A204.1 (cell line): Measurements from ENCODE around the gene KLRF1.
A peak's percentile ranks its signal among the peaks of the same experiment; 100 is the strongest.

Source experiments
- FAIRE-seq: peaks from 2 replicates; lab custom pipeline; 2012; peaks lifted over from hg19 to GRCh38; lab: Jason Lieb, UNC

The KLRF1 gene

DNA sequence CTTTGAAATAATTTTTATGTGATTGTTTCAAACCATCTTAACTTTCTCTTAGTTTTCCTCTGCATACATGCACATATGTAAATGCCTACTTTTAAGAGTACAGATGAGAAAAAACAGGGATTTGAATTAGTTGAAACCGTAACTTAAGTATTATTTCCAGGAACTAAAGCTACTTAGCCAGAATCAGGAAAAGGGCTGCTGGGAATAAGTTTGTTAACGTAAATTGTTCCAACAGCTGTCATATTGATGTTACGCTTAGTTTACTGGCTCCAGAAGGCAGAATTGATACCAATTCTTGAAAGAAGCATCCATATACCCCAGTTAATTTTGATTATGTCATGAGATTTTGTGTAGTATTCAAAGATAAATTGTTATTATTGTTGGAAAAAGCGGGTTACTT lies 17.9 kb upstream of the KLRF1 start:
- no peak for FAIRE-seq

DNA sequence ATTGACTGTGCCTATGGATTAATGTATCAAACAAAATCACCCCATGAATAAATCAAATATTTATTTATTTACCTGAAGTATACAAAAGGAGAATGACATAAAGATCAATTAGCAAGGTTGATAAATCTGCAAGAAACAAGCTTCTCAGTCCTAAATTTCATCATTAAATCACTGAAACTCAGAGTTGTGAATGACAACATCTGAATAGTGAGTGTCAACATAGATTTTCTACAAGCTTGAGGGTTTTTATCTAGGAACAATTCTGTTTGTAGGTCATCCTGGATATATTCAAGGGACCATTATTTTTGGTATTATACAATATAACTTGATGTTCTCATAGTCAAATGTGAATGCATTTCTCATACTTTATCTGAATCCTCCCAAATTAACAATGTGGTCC lies 17.4 kb upstream of the KLRF1 start:
- no peak for FAIRE-seq

DNA sequence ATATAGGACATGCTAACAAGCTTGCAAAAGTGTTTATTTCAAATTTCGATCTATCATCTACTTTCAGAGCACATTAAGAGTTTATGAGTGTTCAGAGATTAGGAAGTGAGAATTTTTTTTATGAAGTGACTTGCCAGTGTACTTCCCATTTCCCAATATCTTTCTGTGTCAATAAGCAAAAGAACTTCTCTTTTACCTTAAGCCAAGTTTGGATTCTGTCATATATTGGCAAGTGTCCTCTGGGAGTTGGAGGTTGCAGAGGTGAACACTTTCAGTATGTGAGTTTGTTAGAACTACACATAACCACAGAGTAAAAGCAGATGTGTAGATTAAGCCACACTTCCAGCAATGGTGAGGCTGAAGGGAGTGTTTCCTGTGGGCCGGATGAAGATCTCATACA lies 16.6 kb upstream of the KLRF1 start:
- FAIRE-seq, result no peak

DNA sequence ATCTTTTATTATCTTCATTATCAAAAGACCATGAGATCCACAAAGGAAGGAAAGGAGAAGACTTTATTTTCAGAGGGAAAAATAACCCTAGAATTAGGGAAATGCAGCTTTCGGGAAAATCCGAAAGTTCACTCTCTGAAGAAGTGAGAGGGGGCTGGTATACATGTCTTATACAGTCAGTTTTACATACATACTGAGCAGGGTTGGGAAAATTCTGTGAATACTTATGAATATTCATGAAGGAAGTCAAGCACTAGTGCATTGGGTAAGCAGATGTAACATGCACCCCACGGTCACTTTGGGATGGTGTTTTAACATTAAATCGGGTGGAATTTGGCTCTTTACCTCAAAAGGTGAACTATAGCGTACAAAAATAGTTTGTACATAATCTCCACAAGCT lies 15.7 kb upstream of the KLRF1 start:
- no peak for FAIRE-seq

DNA sequence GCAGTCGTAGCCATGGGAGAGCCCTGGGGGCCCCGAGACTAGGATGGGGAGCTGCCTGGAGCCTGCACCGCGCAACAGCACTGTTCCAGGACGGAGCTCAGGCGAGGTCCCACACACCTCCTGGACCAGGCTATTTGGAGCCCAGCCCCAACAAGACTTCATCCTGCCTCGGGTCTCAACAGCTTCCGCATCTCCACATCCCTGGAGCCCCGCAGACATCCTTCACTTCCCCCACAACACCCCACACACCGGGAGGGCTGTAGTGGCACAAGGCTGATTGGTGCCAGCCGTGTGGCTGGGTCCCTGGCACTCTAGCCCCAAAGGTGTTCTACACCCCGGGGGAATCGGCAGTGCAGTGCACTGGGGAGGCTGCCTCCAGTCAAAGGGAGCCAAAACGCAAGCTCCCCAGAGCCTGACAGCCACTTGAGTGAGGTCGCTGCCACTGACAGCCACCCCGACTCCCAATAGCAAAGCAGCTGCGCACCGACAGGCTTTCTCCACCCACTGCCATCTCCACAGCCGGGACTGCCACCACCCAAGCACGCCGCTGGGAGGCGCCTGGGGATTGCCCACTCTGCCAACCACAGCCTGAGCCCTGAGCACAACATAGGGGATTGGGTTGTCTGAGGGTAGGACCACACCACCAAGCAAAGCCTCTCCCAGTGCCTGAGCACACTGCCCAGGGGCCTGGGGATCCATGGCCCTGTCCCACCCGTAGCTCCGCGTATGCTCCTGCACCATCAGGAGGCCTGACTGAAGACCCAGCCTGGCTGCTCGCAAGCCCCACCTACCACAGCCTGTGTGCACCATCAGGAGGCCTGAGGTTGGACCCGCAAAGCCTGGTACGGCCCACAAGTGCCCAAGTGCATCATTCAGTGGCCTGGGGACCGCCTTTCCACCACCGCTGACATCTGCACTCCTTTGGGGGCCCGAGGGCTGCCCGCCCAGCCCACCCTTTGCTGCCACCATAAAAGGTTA lies 13.2 kb upstream of the KLRF1 start:
- no peak for FAIRE-seq

DNA sequence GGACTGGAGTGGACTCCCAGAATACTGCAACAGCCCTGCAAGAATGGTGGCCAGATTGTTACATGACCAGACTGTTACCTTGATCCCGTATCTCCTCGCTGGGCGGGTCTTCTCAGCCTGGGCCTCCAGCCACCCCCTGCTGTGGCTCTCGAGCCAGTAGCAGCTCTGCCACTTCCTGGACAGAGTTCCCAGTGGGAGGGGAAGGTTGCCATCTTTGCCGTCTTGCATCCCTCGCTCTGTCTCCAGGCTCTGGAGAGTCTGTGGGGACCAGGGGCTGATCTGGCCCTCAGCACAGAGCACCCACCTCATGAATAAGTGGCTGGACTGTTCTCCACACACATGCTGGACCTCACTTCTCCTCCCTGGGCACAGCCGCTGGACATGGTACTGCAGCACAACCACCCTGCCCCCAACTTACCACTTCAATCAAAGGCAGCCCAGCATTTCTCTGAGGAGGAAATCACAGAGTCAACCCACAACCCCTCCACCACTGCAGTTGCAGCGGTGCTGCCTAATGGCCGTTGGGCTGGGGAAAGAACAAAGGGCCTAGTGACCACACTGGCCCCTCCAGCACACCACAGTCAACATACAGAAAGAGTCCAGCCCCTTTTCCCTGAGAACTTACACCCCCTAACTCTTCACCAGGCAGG lies 6.9 kb upstream of the KLRF1 start:
- no peak for FAIRE-seq

DNA sequence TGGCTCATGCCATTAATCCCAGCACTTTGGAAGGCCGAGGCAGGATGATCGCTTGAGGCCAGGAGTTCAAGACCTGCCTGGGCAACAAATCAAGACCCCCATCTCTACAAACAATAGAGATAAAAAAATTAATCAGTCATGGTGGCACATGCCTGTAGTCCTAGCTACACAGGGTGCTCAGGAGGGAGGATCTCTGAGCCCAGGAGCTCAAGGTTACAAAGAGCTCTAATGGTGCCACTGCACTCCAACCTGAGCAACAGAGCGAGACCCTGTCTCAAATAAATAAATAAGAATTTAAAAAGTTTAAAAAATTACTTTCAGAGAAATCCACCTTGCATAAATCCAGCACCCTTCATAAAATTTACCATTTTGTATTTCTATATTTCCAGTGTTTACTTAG lies 2.2 kb downstream of the KLRF1 start:
- FAIRE-seq, result no peak

DNA sequence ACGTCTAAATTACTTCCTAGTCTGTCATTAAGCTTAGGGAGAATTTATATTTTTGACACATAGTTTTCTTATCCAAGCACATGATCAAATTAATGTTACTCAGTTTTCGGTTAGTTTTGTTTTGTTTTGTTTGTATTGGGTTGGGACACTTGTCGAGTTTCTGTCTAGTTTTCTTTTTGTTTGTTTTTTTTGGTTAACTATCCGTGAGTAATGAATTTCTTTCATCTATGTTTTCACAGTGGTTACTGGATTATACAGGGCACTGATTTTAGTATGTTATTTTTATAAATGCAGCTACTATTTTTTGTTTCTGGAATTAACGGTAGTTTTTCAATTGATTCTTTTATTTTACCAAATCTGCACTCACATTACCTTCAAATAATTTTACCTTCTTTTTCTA lies 2.7 kb downstream of the KLRF1 start:
- FAIRE-seq, result no peak

DNA sequence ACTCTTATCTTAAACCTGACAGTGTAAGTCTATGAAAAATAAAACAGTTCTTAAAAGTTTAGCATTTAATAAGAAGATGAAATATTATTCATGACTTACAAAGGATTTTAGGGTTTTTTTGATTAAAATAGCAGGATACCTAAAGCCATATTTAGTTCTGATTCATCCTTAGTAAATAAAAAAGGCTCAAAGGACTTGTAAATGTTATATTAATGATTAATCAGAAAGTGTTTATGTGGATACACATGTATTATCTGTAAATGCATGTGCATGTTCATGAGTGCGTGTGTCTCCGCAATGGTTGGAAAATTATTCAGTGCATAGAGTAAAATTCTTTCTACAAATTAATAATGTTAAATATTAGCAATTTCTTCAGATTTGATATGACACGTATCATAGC lies 4.4 kb downstream of the KLRF1 start:
- FAIRE-seq, result peak; percentile 3

DNA sequence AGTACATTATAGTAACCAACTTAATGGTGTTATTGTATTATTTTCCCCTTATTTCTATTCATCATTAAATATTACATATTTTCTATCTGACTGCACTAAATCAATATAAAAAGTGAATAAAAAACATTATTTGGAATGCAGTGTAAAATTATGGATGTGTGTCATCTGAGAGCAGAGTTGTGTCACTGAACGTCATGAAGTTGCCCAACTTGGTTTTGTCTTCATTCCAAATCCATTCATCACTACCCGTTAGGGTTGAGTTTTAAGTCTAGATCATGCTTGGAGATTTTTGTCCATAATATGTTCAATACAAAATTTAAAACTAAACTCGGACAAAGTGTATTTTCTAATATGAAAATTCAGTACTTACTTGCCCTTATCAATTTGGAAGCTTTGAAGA lies 16.1 kb downstream of the KLRF1 start:
- no peak for FAIRE-seq

DNA sequence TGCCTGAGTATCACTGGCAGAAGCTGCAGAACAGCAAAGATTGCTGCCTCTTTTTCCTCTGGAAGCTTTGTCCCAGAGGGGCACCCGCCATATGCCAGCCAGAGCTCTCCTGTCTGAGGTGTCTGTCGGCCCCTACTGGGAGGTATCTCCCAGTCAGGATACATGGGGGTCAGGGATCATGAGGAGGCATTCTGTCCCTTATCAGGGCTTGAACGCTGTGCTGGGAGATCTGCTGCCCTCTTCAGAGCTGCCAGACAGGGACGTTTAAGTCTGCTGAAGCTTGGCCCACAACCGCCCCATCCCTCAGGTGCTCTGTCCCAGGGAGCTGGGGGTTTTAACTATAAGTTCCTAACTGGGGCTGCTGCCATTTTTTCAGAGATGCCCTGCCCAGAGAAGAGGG lies 21.6 kb downstream of the KLRF1 start:
- no peak for FAIRE-seq

DNA sequence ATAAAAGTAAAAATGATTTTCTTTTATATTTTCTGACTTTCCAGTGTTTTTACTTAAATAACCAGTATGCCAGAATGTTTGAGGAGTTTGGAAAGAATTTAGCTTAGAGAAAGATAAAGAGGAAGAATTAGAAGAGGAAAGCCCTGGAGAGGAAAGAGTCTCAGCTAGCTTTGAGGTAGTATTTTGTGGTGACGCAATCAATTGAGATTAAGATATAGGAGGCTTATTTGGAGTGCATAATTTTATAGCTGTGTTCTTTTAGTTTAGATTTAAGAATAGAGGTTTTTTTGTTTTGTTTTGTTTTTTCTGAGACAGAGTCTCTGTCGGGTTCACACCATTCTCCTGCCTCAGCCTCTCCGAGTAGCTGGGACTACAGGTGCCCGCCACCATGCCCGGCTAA lies 23.8 kb downstream of the KLRF1 start:
- FAIRE-seq, result no peak

DNA sequence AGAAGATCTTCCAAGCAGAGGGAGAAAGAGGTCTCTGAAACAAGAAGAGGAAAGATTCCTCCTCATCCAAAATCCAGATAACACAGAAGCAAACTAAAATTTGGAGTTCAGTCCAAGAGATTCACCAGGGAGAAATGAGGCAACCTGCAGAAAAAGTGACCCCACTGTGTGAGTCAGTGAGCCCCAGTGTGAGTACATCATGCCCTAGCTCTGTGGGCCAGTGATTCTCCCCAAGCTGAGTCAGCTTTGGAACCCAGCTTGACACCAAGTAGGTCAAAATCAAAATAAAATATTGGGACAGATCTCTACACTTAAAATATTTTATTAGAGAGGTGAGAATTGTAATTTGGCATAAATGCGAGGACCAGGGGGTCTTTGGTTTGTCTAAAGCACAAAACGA lies 24.6 kb downstream of the KLRF1 start:
- FAIRE-seq, result no peak

DNA sequence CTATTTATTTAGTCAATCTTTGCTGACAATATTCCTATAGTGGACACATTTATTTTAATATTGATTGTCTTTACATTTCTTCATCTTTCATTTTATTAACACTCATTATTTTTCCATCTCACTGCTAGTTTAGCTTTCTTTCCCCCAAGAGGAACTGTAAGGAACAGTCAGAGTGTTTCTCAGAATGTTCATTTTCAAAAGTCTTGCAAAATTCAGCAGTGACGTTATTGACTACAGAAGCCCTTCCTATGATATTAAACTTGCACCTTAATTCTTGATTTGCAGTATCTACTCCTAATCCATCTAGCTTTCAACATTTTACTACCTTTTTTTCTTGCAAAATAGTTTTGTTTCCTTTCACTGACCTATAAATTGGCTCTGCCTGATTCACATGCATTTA lies 28.9 kb downstream of the KLRF1 start:
- no peak for FAIRE-seq

DNA sequence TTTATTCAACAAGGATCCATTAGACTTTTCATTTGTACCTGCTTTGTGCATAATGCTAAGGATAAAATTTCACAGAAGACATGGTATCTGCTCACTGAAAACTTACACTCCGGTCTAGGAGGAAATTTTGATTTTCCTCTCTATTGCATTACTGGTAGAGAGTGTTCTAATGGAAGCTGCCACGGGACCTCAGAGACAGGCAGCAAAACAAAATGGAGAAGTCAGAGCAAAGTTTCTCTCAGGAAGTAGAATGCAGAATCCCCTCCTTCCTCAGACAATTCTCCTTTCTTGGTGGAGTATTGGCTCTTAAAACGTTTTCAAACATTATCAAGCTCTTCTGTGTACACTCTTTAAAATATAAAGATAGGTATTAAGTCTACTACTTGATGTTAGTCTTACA lies 29.6 kb downstream of the KLRF1 start:
- FAIRE-seq, result no peak

DNA sequence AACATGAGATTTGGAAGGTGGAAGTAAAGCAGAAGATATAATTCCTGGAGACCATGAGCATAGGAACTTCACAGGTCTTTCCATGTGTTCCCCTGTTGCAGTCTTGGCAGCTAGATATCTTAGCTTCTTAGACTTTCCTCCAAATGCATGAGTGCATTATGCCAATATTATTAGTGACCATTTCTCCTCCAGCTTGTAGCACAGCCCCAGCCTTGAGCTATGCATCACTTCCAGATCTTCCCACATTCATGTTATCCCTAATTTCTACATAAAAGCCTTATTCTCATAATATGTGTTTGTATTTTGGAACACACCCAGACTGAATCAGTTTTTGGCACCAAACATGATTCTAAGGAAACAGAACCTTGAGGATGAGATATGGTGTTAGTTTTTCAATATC lies 30.9 kb downstream of the KLRF1 start:
- no peak for FAIRE-seq

DNA sequence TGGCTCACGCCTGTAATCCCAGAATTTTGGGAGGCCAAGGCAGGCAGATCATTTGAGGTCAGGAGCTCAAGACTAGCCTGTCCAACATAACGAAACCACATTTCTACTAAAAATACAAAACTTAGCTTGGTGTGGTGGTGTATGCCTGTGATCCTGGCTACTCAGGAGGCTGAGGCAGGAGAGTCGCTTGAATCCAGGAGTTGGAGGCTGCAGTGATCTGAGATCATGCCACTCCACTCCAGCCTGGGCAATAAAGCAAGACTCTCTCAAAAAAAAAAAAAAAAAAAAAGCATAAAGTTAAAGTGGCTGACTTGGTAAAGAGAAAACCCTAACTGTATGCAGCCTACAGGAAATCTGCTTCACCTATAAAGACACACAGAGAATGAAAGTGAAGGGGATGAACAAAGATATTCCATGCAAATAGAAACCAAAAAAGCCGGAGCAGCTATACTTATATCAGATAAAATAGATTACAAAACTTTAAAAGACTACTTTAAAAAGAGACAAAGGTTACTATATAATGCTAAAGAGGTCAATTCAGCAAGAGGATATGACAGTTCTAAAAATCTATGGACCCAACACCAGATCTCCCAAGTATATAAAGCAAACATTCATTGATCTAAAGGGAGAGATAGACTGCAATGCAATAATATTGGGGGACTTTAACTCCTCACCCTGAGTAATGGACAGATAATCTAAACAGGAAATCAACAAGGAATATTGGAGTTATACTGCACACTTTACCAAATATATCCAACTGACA lies 37.8 kb downstream of the KLRF1 start:
- no peak for FAIRE-seq

DNA sequence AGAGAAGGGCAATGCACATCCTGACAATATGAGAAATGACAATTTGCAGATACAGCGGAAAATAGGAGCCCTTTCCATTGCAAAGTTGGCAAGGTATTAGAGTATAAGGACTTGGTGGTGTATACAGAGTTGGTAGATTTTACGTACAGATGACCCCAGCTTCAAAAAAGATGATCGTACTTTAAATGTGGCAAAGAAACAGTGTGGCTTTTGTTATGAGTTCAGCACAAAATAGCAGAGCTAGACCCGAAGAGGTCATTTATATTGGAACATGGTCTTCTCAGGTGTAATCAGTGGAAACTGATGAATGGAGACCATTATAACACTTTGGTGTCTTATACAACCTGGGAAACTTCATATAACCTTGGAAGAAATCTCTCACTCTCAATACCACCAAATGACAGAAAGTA lies 39.6 kb downstream of the KLRF1 start:
- no peak for FAIRE-seq

DNA sequence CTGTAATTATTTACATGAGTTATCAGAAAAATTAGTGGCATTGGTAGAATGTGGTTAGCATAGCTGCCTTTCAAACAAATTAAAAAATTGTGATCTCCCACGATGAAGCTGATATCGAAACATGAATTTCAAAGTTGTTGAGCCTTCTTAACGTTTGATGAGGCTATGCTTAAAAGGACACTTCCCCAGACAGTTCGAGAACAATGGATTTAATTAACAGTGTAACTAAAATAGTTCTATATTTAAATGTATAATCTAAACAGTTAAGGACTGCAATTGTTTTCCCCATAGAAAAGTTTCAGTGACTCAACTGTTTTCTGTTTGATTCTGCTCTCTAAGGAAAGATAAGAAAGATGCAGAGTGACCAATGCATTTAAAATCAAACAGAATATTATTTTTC lies 40.2 kb downstream of the KLRF1 start:
- FAIRE-seq, result no peak

DNA sequence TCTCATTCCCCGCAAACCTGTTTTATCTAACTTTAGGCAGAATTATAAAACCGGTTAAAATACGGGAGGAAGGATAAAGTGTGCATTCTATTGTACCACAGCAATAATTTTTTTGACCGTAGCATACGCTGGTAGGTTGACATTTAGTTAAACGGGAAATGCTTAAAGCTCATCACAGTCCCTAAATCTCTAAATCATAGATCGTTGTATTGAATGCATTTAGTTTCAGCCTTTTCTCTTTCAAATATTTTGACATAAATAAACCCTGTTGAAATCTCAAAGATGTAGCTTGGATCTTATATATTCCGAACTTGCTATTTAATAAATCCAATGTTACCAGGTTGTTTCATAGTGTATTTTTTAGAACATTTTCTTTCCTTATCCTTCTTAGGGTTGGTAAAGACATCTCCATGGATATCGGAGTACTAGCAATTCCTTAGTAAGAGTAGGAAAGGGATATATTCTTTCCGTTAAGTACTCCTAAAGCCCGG lies 41.1 kb downstream of the KLRF1 start:
- FAIRE-seq, result no peak

DNA sequence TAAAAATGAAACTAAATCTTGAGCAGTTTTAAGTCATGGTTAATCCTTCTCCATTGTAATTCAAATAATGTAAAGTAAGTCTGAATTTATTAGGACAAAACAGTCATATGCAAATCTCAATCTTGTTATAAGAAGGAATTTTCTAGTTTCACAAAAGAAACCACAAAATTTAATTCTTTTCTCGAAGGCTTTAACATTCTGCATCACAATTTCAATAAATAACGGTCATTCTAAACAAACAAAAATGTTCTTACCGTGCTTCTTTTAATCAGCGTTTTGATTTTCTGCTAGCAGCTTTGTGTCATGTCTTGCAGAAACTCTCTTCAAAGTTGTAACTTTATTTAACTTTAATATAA lies 41.6 kb downstream of the KLRF1 start:
- FAIRE-seq, result no peak

DNA sequence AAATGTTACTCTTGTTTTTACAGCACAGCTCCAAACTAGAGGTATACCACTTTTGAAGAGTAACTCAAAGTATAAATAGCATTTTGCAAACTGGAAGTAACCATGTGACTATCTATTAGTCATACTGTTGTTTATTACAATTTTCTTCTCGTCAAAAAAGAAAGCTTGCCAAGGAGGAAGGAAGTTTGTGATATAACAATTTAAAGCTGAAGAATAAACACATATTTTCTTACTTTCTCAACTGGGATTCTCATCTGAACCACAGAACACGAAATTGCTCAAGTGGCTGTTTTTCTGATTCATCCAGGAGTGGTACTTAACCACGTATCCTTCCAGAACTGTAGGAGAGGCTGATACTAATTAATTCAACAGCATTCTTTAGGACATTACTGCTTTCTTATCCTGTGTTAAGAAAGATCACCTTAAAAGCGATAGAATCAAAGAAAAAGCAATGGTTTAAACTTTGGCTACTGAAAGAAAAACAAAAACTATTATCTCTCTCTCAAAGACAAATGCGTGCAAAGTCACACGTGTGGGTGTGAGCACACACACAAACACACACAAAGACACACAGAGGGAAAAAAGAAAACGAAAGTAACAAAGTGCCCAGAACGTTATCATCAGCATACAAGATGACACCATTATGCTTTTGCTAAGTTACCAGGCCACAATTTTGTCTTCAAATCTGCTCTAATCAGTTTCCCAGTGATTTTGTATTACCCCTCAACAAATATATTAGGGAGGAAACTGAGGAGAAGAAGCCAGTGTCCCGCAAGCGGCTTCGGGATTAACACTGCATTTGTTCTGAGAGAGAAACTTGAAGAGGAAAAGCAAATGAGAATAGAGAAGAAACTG lies 42.3 kb downstream of the KLRF1 start, which contains the start of gene CLEC2B:
Gene CLEC2B, minus strand, starts transcription at position 48 of the 855 bp plus-strand sequence.
- no peak for FAIRE-seq
